Activated naive CD4-positive, alpha-beta T cell (primary cell): ENCODE data around the gene TMPRSS6.

Experiments
- DNase-seq, 4 experiments: peaks; one replicate each; lab custom pipeline; 2025; lab: John Stamatoyannopoulos, UW

TMPRSS6 gene

GRCh38 chr22:37051391-37052385, 57.8 kb downstream of the TMPRSS6 start, which contains the start of gene KCTD17:
Gene KCTD17, plus strand, starts transcription at chr22:37051742. Its CDS starts 19 bp downstream, at chr22:37051761.
- DNase-seq: peak; percentile 14 to 66 (median 41)

- no peak for DNase-seq
These were observed 58.6 kb downstream of the TMPRSS6 start for GRCh38 chr22:37050913-37051312.

- DNase-seq: no peak
These were observed 60.3 kb downstream of the TMPRSS6 start for GRCh38 chr22:37049224-37049623.

GRCh38 chr22:37048133-37048532, 61.4 kb downstream of the TMPRSS6 start:
- no peak for DNase-seq

- no peak for DNase-seq
These were observed 62.5 kb downstream of the TMPRSS6 start for GRCh38 chr22:37047006-37047405.

- DNase-seq: no peak
These were observed 62.9 kb downstream of the TMPRSS6 start for GRCh38 chr22:37046589-37046988.

- DNase-seq: no peak
These were observed 63.6 kb downstream of the TMPRSS6 start for GRCh38 chr22:37045958-37046357.

- DNase-seq: no peak
These were observed 64.6 kb downstream of the TMPRSS6 start for GRCh38 chr22:37044634-37045625.

- DNase-seq: peak in 1 of 4 experiments; percentile 15
These were observed 65.5 kb downstream of the TMPRSS6 start for GRCh38 chr22:37043828-37044538.

- no peak for DNase-seq
These were observed 66.2 kb downstream of the TMPRSS6 start for GRCh38 chr22:37043209-37043827.

GRCh38 chr22:37039466-37039865, 70.0 kb downstream of the TMPRSS6 start:
- DNase-seq: no peak

GRCh38 chr22:37037669-37038068, 71.8 kb downstream of the TMPRSS6 start:
- no peak for DNase-seq

- DNase-seq: no peak
These were observed 72.7 kb downstream of the TMPRSS6 start for GRCh38 chr22:37036655-37037377.

- DNase-seq: no peak
These were observed 75.7 kb downstream of the TMPRSS6 start for GRCh38 chr22:37033605-37034430.

- DNase-seq: no peak
These were observed 76.7 kb downstream of the TMPRSS6 start for GRCh38 chr22:37032535-37033460.

GRCh38 chr22:37032134-37032534, 77.4 kb downstream of the TMPRSS6 start:
- DNase-seq: no peak

- DNase-seq: no peak
These were observed 78.8 kb downstream of the TMPRSS6 start for GRCh38 chr22:37030560-37031281.
